Measurements from ENCODE around the gene TNFSF9.
A peak's percentile ranks its signal among the peaks of the same experiment; 100 is the strongest.
"Not testable (repeated sequence)": the region's sequence is repeated elsewhere in the genome, so short reads cannot be mapped to it uniquely, and the experiment has no call there.

The TNFSF9 gene

DNA sequence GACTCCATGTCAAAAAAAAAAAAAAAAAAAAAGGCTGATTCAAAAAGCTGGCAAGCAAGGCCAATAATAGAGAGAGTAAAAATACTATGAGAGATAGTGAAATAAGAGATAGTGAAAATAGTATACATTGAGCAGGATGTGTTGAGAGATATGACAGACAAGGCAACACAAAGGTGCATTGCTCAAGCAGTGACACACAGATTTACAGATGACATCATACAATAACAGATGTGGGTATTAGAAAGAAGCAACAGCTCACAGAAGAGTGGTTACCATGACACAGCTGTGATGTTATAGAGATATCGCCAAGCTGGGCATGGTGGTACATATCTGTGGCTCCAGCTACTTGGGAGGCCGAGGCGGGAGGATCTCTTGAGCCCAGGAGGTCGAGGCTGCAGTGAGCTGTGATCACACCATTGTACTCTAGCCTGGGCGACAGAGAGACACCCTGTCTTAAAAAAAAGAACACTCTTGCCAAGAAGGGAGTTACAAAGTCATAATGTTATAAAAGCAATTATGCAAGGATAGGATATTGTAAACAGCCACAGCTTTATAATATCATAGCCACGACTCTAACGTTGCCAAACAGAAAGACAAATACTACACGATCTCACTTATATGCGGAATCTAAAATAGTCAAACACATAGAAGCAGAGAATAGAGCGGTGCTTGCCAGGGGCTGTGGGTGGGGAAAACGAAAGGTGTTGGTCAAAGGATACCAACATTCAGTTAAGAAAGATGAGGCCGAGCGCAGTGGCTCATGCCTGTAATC is 10.3 kb downstream of the TNFSF9 start:
- TF ChIP-seq, protein P1, sequence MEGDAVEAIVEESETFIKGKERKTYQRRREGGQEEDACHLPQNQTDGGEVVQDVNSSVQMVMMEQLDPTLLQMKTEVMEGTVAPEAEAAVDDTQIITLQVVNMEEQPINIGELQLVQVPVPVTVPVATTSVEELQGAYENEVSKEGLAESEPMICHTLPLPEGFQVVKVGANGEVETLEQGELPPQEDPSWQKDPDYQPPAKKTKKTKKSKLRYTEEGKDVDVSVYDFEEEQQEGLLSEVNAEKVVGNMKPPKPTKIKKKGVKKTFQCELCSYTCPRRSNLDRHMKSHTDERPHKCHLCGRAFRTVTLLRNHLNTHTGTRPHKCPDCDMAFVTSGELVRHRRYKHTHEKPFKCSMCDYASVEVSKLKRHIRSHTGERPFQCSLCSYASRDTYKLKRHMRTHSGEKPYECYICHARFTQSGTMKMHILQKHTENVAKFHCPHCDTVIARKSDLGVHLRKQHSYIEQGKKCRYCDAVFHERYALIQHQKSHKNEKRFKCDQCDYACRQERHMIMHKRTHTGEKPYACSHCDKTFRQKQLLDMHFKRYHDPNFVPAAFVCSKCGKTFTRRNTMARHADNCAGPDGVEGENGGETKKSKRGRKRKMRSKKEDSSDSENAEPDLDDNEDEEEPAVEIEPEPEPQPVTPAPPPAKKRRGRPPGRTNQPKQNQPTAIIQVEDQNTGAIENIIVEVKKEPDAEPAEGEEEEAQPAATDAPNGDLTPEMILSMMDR (IDR thresholded peaks at IDR 0.05; ENCODE audit: insufficient read depth, low read length, poor library complexity, severe bottlenecking) = no peak
- Histone ChIP-seq H3K27me3 (replicated peaks; ENCODE audit: control insufficient read depth, insufficient read depth, low read length) (no peaks in the 10 kb centered on the region), H3K36me3 (ENCODE audit: control insufficient read depth, insufficient read depth, low read length) (no peaks in the 10 kb centered on the region; the same call in 1 of the 2 replicates), H3K4me3 (replicated peaks; ENCODE audit: low read depth, low read length) (no peak overlapping the region)
- DNase-seq (ENCODE audit: extremely low read depth, insufficient read length) = no peak

DNA sequence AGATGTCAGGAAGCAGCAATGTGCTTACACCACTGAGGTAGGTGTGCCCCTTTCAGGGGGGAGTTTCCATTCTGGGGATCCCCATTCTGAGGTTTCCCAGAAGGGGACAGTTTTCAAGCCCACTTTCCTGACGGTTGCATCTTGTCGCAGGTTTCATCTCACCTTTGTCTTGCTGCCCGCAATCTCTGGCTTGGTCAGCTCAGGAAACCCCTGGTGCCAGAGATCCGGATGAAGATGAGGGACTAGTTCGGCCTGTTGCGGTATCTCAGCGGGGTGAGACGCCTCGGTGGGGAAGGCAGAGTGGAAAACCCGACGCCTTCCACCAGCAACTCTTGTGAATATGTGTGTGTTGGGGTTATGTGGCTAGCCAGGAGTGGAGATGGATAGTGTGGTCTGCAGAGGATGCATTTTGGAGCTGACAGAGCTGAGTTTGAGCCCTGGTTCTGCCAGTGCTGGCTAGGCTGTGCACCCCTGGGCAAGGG is 13.1 kb downstream of the TNFSF9 start:
- H3K4me3 ChIP-seq (replicated peaks; ENCODE audit: low read depth, low read length) = no peak overlapping the region
- no peaks in the 10 kb centered on the region for H3K27me3 ChIP-seq (replicated peaks; ENCODE audit: control insufficient read depth, insufficient read depth, low read length)
- H3K36me3 ChIP-seq (ENCODE audit: control insufficient read depth, insufficient read depth, low read length) = no peaks in the 10 kb centered on the region
- TF ChIP-seq, protein P1 (IDR thresholded peaks at IDR 0.05; ENCODE audit: insufficient read depth, low read length, poor library complexity, severe bottlenecking) = no peak
- DNase-seq (ENCODE audit: extremely low read depth, insufficient read length) = peak; percentile 74

DNA sequence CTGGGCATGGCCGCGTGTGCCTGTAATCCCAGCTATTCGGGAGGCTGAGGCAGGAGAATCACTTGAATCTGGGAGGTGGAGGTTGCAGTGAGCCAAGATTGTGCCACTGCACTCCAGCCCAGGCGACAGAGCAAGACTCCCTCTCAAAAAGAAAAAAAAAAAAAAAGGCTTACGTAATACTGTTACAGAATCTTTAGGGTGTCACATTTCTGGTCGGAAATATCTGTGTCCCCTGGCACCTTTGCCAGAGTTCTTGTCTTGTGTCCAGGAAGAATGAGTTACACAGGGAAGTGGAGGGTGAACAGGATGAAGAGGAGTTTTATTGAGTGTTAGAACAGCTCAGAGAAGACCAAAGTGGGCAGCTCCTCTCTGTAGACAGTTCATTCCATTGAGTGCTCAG is 19.9 kb downstream of the TNFSF9 start:
- not testable (repeated sequence) for H3K36me3 ChIP-seq (ENCODE audit: control insufficient read depth, insufficient read depth, low read length); DNase-seq (ENCODE audit: extremely low read depth, insufficient read length); H3K4me3 ChIP-seq (replicated peaks; ENCODE audit: low read depth, low read length); H3K27me3 ChIP-seq (replicated peaks; ENCODE audit: control insufficient read depth, insufficient read depth, low read length)

DNA sequence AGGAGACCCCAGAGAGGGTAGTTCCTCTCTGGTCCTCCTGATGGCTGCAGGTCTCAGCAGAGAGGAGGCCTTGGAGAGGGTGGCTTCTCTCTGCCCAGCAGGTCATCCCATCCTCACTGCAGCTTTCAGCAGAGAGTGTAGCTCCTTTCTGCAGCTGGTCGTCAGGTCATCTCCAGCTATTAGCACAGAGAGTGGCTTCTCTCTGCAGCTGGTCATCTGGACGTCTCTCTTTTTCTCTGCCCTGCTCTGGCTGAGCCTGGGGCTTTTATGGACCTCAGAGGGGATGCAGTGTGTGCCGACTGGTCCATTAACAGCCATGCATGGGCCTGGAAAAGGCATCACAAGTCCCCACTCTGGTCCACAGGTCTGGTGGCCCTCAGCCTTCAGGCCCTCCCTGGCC is 20.3 kb downstream of the TNFSF9 start:
- TF ChIP-seq, protein P1 (IDR thresholded peaks at IDR 0.05; ENCODE audit: insufficient read depth, low read length, poor library complexity, severe bottlenecking) = no peak
- H3K36me3 ChIP-seq (ENCODE audit: control insufficient read depth, insufficient read depth, low read length) = no peaks in the 10 kb centered on the region
- H3K27me3 ChIP-seq (replicated peaks; ENCODE audit: control insufficient read depth, insufficient read depth, low read length) = no peaks in the 10 kb centered on the region
- H3K4me3 ChIP-seq (replicated peaks; ENCODE audit: low read depth, low read length) = no peak overlapping the region
- DNase-seq (ENCODE audit: extremely low read depth, insufficient read length) = no peak

DNA sequence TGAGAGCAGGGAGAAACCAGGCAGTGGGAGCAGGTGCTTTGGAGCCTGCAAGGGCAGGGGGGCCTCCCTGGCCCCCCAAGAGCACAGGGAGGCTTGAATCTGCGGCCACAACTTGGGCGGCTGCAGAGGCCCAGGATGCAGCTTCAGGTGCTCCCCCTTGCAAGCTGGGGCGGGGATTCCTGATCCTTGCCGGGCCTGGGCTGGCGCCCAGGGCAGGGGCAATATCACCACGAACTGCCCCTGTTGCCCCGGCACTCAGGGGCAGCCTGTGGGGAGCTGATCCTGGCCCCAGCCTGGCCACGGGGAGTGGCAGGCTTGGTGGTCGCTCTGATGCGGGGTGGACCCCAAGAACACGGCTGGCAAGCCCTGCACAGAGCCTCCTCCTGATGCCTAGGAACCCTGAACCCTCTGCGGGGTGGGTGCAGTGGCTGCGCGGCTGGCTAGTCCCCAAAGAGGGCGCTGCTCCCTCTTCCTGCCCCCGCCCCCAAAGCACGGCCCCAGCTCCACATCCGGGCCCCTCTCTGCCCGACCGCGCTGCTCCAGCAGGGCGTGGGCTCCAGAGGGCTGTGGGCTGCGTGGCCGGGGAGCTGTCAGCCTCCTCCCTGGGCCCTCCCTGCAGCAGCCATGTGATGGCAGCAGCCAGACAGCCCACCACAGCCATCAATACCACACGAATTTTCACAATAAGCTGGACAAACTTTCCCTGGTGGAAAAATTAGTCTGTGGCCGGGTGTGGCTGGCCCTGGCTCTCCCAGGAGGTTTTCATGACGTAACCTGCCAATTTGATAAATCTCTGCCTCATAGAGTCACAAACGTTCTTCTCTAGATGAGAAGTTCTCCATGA is 21.0 kb downstream of the TNFSF9 start:
- peak; percentile 86 for DNase-seq (ENCODE audit: extremely low read depth, insufficient read length)
- Histone ChIP-seq H3K36me3 (ENCODE audit: control insufficient read depth, insufficient read depth, low read length) (no peaks in the 10 kb centered on the region), H3K4me3 (replicated peaks; ENCODE audit: low read depth, low read length) (no peak overlapping the region; the same call in 1 of the 2 replicates), H3K27me3 (replicated peaks; ENCODE audit: control insufficient read depth, insufficient read depth, low read length) (no peaks in the 10 kb centered on the region)
- TF ChIP-seq, protein P1 (IDR thresholded peaks at IDR 0.05; ENCODE audit: insufficient read depth, low read length, poor library complexity, severe bottlenecking) = peak; percentile 64

DNA sequence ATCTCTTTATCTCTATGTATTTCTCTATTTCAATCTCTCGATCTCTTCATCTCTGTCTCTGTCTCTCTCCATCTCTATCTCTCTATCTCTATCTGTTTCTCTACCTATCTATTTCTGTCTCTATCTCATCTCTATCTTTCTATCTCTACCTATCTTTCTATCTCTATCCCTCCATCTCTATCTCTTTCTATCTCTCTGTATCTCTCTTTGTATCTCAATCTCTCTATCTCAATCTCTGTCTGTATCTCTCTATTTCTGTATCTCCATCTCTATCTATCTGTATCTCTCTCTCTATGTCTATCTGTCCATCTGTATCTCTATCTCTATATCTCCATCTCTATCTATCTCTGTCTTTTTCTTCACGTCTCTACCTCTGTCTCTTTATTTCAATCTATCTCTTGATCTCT is 25.2 kb downstream of the TNFSF9 start:
- H3K36me3 ChIP-seq (ENCODE audit: control insufficient read depth, insufficient read depth, low read length) = no peaks in the 10 kb centered on the region
- H3K4me3 ChIP-seq (replicated peaks; ENCODE audit: low read depth, low read length) = no peak overlapping the region; the same call in 1 of the 2 replicates
- H3K27me3 ChIP-seq (replicated peaks; ENCODE audit: control insufficient read depth, insufficient read depth, low read length) = no peaks in the 10 kb centered on the region
- DNase-seq (ENCODE audit: extremely low read depth, insufficient read length) = no peak
- TF ChIP-seq, protein P1 (IDR thresholded peaks at IDR 0.05; ENCODE audit: insufficient read depth, low read length, poor library complexity, severe bottlenecking) = no peak

Measured in GM06990 (cell line).